Sigmoid colon (tissue), 7 donors: ENCODE results near the gene TMEM92. TPM values are rescaled to one million over a fixed set of nuclear protein-coding genes. Genes with fewer than 3 reads are reported as not detected.

Experiments used
- DNase-seq: peaks from one replicate; pipeline ENCODE4 v3.0.0-alpha.2; 2019
- H3K27ac ChIP-seq, 4 donors: fragments of 200-600 bp; sonication (generic); one replicate each; pipeline ENCODE4 v1.5.1; 2016 to 2019; ENCODE audit warnings: mild to moderate bottlenecking in 1 of 4
- H3K27me3 ChIP-seq, 3 donors: fragments of 200-600 bp; sonication (generic); one replicate each; pipeline ENCODE4 v1.5.1; 2019; ENCODE audit warnings: mild to moderate bottlenecking in 1 of 3
- H3K36me3 ChIP-seq, 4 donors: fragments of 200-600 bp; sonication (generic); one replicate each; pipeline ENCODE4 v1.5.1; 2016 to 2019
- H3K4me1 ChIP-seq, 4 donors: fragments of 200-600 bp; sonication (generic); one replicate each; pipeline ENCODE4 v1.5.1; 2017 to 2019
- H3K4me3 ChIP-seq, 4 donors: fragments of 200-600 bp; sonication (generic); one replicate each; pipeline ENCODE4 v1.5.1; 2017 to 2019; ENCODE audit warnings: mild to moderate bottlenecking in 2 of 4, moderate library complexity in 1 of 4
- H3K9me3 ChIP-seq, 4 donors: fragments of 200-600 bp in 3 of 4; sonication (generic) in 3 of 4; one replicate each; pipeline versions ENCODE4 v1.5.1 to v1.6.1; 2013 to 2019
- CTCF ChIP-seq, 4 experiments: fragments of 450-650 bp in 3 of 4; fragments of 200-600 bp in 1 of 4; IDR thresholded peaks; one replicate each; pipeline ENCODE4 v1.5.1; 2016 to 2019; ENCODE audit warnings: antibody characterized with exemption in 4 of 4, mild to moderate bottlenecking in 3 of 4, moderate library complexity in 2 of 4
- EP300 ChIP-seq, 4 donors: sonication (generic); formaldehyde crosslinking; IDR thresholded peaks; one replicate each; pipeline ENCODE4 v1.6.1; 2017; ENCODE audit warnings: antibody characterized with exemption in 4 of 4
- POLR2A ChIP-seq, 2 donors: fragments of 450-650 bp; IDR thresholded peaks; one replicate each; pipeline ENCODE4 v1.6.1; 2016; ENCODE audit warnings: antibody characterized with exemption in 2 of 2, mild to moderate bottlenecking in 2 of 2, moderate library complexity in 2 of 2
- POLR2AphosphoS5 ChIP-seq, 4 donors: sonication (generic); formaldehyde crosslinking; IDR thresholded peaks; one replicate each; pipeline ENCODE4 v1.6.1; 2017; ENCODE audit warnings: antibody characterized with exemption in 4 of 4
- WGBS, 2 donors: extraction: QIAGEN DNeasy Blood & Tissue Kit; methylation state at CpG; one replicate each; pipeline ENCODE4 v1.1.7; 2013; 5-methylcytosine and 5-hydroxymethylcytosine counted together
- intact Hi-C: fragments of 100-400 bp; cut with DNase I; formaldehyde crosslinking; loops from one replicate; pipeline ENCODE4 v1.15.1; 2023
- polyA plus RNA-seq, 3 donors: library from polyadenylated mRNA; stranded (reverse); fragments of 200-250 nt; gene quantifications; one replicate each; pipeline ENCODE4 v1.2.3, GENCODE V29; 2013
- total RNA-seq, 4 donors: library from RNA; depleted of rRNA; stranded (reverse); fragments of >200 nt; gene quantifications; one replicate each; pipeline ENCODE4 v1.1.0, GENCODE V29; 2016
- donor health status: healthy with polysubstance abuse.
- donor health status: Bipolar disorder and iron deficiency.
- donor health status: healthy.

Gene TMEM92
- total and polyA plus RNA-seq, 7 donors = 2.5 to 9.7 (median 3.6) TPM; not detected in 4

DNA sequence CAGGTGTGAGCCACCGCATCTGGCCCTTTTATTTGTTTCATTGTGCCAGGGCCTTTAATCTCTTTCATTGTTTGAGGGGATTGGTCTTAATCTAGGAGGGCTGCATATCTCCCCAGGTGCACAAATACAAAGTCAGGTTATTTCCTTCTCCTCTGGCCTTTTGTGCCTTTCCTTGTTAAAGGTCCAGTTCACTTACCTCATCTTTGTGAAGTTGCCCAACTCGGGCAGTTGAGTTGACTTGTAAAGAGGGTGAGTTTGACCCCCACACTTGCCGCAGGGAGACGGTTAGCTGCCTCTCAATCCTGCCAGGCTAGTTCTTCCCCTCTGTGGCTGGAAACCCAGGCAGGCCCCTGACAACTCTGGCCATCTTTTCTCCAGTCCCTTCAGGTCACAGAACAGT is 33.4 kb downstream of the TMEM92 start:
- no peak for DNase-seq
- no peak overlapping the region for H3K4me3 ChIP-seq
- peaks cover 0 to 15% (median 0%) of the 10 kb centered on the region in 3 donors for H3K27me3 ChIP-seq
- no peaks in the 10 kb centered on the region for H3K9me3 ChIP-seq
- H3K27ac ChIP-seq = no peak overlapping the region
- 84 to 90% methylated on average over 4 of the region's 4 CpGs for WGBS, 2 donors
- TF ChIP-seq CTCF (IDR thresholded peaks at IDR 0.05) (no peak), EP300 (IDR thresholded peaks at IDR 0.05) (no peak), POLR2AphosphoS5 (IDR thresholded peaks at IDR 0.05) (no peak), POLR2A (IDR thresholded peaks at IDR 0.05) (no peak)
- peaks cover 0 to 13% (median 11%) of the 10 kb centered on the region in 4 donors for H3K4me1 ChIP-seq
- no peaks in the 10 kb centered on the region for H3K36me3 ChIP-seq
- intact Hi-C loops = loop anchor here (10.0 kb wide), 1 partner anchor 283 kb away; no protein-coding TSS in a partner anchor

- intact Hi-C loops = loop anchor here (10.0 kb wide), 1 partner anchor 284 kb away; no protein-coding TSS in a partner anchor
- H3K4me1 ChIP-seq = peaks cover 0 to 13% (median 11%) of the 10 kb centered on the region in 4 donors
- TF ChIP-seq CTCF (IDR thresholded peaks at IDR 0.05) = no peak
- peaks cover 0 to 15% (median 0%) of the 10 kb centered on the region in 3 donors for H3K27me3 ChIP-seq
- H3K36me3 ChIP-seq = no peaks in the 10 kb centered on the region
- no peak overlapping the region for H3K4me3 ChIP-seq
- DNase-seq = no peak
- WGBS, 2 donors = 86 to 95% methylated on average over 4 of the region's 4 CpGs
- H3K9me3 ChIP-seq = no peaks in the 10 kb centered on the region
- no peak overlapping the region for H3K27ac ChIP-seq
Measured at GRCh38 chr17:50308666-50309065, 34.4 kb downstream of the TMEM92 start.

DNA sequence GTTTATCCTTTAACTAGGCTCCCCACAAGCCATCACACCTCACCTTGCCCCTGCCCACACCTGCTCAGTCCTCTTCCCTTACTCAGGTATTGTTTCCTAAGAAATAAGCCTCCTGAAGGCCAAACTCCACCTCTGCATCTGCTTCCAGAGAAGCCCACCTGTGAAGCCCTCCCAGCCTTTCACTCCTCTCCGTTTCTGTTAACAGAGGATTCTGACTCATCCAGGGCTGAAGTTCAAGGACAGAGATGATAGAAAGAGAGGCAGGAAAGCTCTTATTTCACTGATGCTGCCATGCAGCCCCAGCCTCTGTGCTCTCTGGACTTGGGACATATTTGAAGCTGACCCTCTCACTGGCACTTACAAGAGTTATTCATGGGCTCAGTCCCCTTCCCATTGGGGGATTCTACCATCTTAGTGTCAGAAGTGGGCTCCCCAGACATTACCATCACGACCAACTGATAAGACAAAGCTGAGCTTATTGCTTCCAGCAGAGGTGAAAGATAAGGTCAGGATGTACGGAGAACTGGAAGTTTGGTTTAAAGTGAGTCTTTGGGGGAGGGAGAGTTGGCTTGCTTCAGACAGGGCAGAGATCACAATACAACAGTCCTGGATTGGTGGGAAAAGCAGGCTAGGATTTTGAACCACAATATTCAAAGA is 36.3 kb downstream of the TMEM92 start:
- Histone ChIP-seq H3K36me3 (no peaks in the 10 kb centered on the region), H3K4me3 (no peak overlapping the region), H3K27me3 (peaks cover 0 to 15% (median 0%) of the 10 kb centered on the region in 3 donors), H3K9me3 (no peaks in the 10 kb centered on the region), H3K27ac (no peak overlapping the region), H3K4me1 (no peaks in the 10 kb centered on the region)
- intact Hi-C loops = no loop called here
- TF ChIP-seq POLR2A (IDR thresholded peaks at IDR 0.05) = no peak
- TF ChIP-seq CTCF (IDR thresholded peaks at IDR 0.05) = no peak
- TF ChIP-seq POLR2AphosphoS5 (IDR thresholded peaks at IDR 0.05) = no peak
- TF ChIP-seq EP300 (IDR thresholded peaks at IDR 0.05) = no peak
- 38 to 64% methylated on average over 3 of the region's 3 CpGs for WGBS, 2 donors
- no peak for DNase-seq

DNA sequence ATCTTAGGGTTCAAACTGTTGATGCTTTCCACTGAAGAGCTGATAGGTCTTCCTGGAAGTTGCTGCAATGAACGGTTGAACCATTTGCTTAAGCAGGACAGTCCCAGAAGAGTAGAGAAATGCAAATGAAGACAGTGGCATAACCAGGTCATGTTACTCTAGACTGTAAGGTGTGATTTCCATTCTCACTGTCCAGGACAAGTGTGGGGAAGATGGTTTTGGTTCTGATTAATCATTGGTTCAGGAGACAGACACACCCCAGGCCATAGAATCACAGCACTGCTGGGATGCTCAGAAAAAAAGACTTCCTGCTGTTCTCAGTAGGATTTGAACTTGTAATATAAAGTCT is 36.8 kb downstream of the TMEM92 start:
- TF ChIP-seq POLR2A (IDR thresholded peaks at IDR 0.05) (no peak), CTCF (IDR thresholded peaks at IDR 0.05) (no peak), POLR2AphosphoS5 (IDR thresholded peaks at IDR 0.05) (no peak), EP300 (IDR thresholded peaks at IDR 0.05) (no peak)

DNA sequence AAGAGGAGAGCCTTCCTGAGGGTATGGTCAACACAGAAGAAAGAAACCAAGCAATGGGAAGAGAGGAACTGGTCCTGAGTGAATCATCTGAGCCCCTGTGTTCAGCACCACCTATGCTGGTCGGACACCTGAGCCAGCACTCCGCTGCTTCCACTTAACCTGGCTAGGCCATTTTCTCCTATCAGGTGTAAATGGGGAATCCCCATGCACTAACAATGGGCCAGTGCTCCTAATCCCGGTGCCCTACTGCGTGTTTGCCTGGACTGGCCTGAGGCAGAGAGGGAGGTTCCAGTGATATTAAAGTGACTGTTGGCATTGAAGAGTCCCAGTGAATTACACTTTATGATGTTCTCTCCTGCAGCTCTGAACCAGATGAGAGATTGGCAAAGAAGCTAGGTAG is 37.2 kb downstream of the TMEM92 start:
- Histone ChIP-seq H3K4me3 (no peak overlapping the region), H3K4me1 (no peaks in the 10 kb centered on the region), H3K36me3 (no peaks in the 10 kb centered on the region), H3K27ac (no peak overlapping the region), H3K27me3 (peaks cover 0 to 15% (median 0%) of the 10 kb centered on the region in 3 donors), H3K9me3 (no peaks in the 10 kb centered on the region)
- intact Hi-C loops = no loop called here
- 73 to 82% methylated on average over 4 of the region's 4 CpGs for WGBS, 2 donors
- DNase-seq = no peak
- TF ChIP-seq POLR2AphosphoS5 (IDR thresholded peaks at IDR 0.05) (no peak), CTCF (IDR thresholded peaks at IDR 0.05) (no peak), EP300 (IDR thresholded peaks at IDR 0.05) (no peak), POLR2A (IDR thresholded peaks at IDR 0.05) (no peak)

More for the DNA sequence above, 36.8 kb downstream of the TMEM92 start:
- H3K9me3 ChIP-seq = no peaks in the 10 kb centered on the region
- WGBS, 2 donors = 49 to 51% methylated on average over 1 of the region's 1 CpG
- no peak overlapping the region for H3K4me3 ChIP-seq
- H3K27ac ChIP-seq = no peak overlapping the region
- intact Hi-C loops = no loop called here
- no peaks in the 10 kb centered on the region for H3K36me3 ChIP-seq
- DNase-seq = no peak
- peaks cover 0 to 15% (median 0%) of the 10 kb centered on the region in 3 donors for H3K27me3 ChIP-seq
- no peaks in the 10 kb centered on the region for H3K4me1 ChIP-seq
